Natural killer cell treated with Interleukin-12 subunit alpha and Interleukin-12 subunit beta and Interleukin-15 and Interleukin-18, amount 100 ng/mL, for 72 hours (primary cell): ENCODE measurements around the gene C1orf210. TPM values are rescaled to one million over a fixed set of nuclear protein-coding genes. Genes with fewer than 3 reads are reported as not detected.

Experiments used
- ATAC-seq, 2 donors: fragments of 150-1000 bp; cut with Tn5 transposase in 1 of 2; sonication (Bioruptor Pico), chemical (Tn5 transposase) in 1 of 2; 2 replicates each; pipeline ENCODE4 v1.10.0; 2021
- DNase-seq: peaks from one replicate; pipeline ENCODE4 v3.0.0; 2022; ENCODE audit warnings: low spot score
- H3K27ac Mint-ChIP-seq, 2 donors: 1 replicate in 1 of 2; 2 replicates in 1 of 2; pipeline ENCODE4 v1.8.0; 2022; ENCODE audit warnings: mixed read lengths in 2 of 2, mild to moderate bottlenecking in 1 of 2, moderate library complexity in 1 of 2
- H3K27me3 Mint-ChIP-seq, 2 donors: 1 replicate in 1 of 2; 2 replicates in 1 of 2; pipeline ENCODE4 v1.8.0; 2022; ENCODE audit warnings: mixed read lengths in 2 of 2
- H3K36me3 Mint-ChIP-seq: one replicate; pipeline ENCODE4 v1.8.0; 2022; ENCODE audit warnings: mixed read lengths
- H3K4me1 Mint-ChIP-seq, 2 donors: 1 replicate in 1 of 2; 2 replicates in 1 of 2; pipeline ENCODE4 v1.8.0; 2022; ENCODE audit warnings: low read depth in 2 of 2, mixed read lengths in 2 of 2, mild to moderate bottlenecking in 1 of 2
- H3K4me3 Mint-ChIP-seq: one replicate; pipeline ENCODE4 v1.8.0; 2022; ENCODE audit warnings: mixed read lengths
- H3K9me3 Mint-ChIP-seq: 2 replicates; pipeline ENCODE4 v1.8.0; 2022; ENCODE audit warnings: mixed read lengths
- total RNA-seq, 2 donors: library from RNA; stranded (reverse); gene quantifications; one replicate each; pipeline ENCODE4 v1.2.3, GENCODE V29; 2022

The C1orf210 gene
- total RNA-seq, 2 donors from 2014 or later = not detected

GRCh38 chr1:43306688-43307457 is 21.5 kb upstream of the C1orf210 start:
- DNase-seq (no peak), ATAC-seq (no peak)
- H3K27me3 Mint-ChIP-seq = no peaks in the 10 kb centered on the region
- H3K9me3 Mint-ChIP-seq = no peaks in the 10 kb centered on the region
- H3K4me1 Mint-ChIP-seq = peaks cover 0 to 5% of the 10 kb centered on the region in 2 donors
- no peak overlapping the region for H3K4me3 Mint-ChIP-seq
- H3K36me3 Mint-ChIP-seq = no peaks in the 10 kb centered on the region
- H3K27ac Mint-ChIP-seq = no peak overlapping the region

DNA sequence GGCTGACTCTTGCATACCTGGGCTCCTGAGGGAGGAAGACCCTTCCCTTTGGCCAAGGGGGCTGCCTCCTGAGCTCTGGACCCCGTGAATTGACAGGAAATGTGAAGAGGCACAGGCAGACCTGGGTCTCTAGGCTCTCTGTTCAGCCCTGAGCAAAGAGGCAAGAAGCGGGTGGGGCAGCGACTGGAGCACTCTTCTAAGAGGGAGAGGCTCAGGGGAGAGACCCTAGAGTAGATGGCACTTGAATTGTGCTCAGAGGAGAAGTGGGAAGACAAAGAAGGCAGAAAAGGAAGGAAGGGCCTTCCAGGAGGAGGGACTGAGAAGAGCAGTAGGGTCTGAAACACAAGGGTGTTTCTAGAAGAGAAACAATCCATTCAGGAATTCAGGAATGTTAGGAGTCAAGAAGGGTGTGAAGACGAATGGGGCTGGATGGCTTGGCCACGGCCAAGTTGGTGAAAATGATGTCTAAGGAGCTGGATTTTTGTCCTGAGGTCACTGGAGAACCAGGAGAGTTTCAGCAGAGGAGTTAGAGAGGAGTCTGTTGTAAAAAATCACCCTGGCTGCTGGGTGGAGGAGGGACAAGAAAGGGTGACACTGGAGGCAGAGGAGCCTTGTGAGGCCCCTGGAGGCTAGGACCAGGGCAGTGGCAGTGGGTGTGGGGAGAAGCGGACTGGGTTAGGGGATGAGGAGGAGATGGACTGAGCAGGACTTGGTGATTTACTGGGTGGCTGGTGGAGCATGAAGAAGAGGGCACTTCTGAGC is 20.7 kb upstream of the C1orf210 start:
- Mint-ChIP-seq H3K4me1 (peaks cover 0 to 6% of the 10 kb centered on the region in 2 donors), H3K27me3 (no peaks in the 10 kb centered on the region), H3K27ac (no peak overlapping the region), H3K36me3 (no peaks in the 10 kb centered on the region), H3K9me3 (no peaks in the 10 kb centered on the region), H3K4me3 (no peak overlapping the region)
- ATAC-seq = no peak
- no peak for DNase-seq

DNA sequence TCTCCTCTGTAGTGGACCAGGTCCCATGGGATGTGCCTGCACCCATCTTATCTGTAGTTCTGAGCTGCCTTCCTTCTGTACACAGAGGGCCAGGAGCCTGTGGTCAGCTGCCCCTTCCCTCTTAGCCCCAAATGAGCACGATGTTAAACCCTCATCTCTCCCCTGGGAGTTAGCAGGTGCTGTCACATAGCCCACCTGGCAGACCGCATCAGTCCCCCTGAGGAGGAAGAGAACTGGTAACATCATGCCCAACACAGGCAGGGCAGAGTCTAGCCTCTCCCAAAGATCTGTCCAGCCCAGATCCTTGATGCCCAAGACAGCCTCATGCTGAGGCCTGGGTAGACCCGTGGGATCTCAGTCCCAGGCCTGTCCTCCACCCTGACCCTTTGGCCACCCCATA is 20.1 kb upstream of the C1orf210 start:
- Mint-ChIP-seq H3K27me3 (no peaks in the 10 kb centered on the region), H3K4me3 (no peak overlapping the region), H3K36me3 (no peaks in the 10 kb centered on the region), H3K27ac (no peak overlapping the region), H3K4me1 (peaks cover 0 to 10% of the 10 kb centered on the region in 2 donors), H3K9me3 (no peaks in the 10 kb centered on the region)
- ATAC-seq (no peak), DNase-seq (no peak)

- Mint-ChIP-seq H3K4me1 (peaks cover 0 to 10% of the 10 kb centered on the region in 2 donors), H3K36me3 (no peaks in the 10 kb centered on the region), H3K4me3 (no peak overlapping the region), H3K27ac (no peak overlapping the region), H3K9me3 (no peaks in the 10 kb centered on the region), H3K27me3 (no peaks in the 10 kb centered on the region)
- no peak for DNase-seq
- ATAC-seq = no peak
These were observed 19.5 kb upstream of the C1orf210 start for GRCh38 chr1:43304771-43305300.

DNA sequence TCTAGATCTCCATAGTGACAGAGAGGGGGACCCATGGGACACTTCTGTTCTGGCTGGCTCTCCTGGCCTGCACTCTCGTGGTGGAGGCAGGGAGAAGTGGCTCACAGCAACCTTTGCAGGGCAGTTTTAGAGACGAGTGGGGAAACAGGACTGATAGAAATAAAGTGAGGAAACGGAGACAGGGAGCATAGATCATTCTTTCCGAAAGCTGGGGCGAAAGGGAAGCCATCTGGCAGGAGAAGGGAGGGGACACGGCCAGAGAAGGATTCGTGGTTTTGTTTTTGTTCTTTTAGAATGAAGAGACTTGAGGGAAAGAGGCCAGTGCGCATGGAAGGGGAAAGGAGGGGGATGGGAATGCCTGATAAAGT is 18.9 kb upstream of the C1orf210 start:
- no peak overlapping the region for H3K27ac Mint-ChIP-seq
- H3K4me1 Mint-ChIP-seq = peaks cover 0 to 10% of the 10 kb centered on the region in 2 donors
- H3K36me3 Mint-ChIP-seq = no peaks in the 10 kb centered on the region
- no peaks in the 10 kb centered on the region for H3K9me3 Mint-ChIP-seq
- no peaks in the 10 kb centered on the region for H3K27me3 Mint-ChIP-seq
- DNase-seq (no peak), ATAC-seq (no peak)
- H3K4me3 Mint-ChIP-seq = no peak overlapping the region

GRCh38 chr1:43303471-43304313 is 18.3 kb upstream of the C1orf210 start:
- no peak overlapping the region for H3K27ac Mint-ChIP-seq
- H3K9me3 Mint-ChIP-seq = no peaks in the 10 kb centered on the region
- H3K36me3 Mint-ChIP-seq = no peaks in the 10 kb centered on the region

GRCh38 chr1:43302721-43303470 is 17.5 kb upstream of the C1orf210 start:
- no peak for ATAC-seq
- Mint-ChIP-seq H3K36me3 (no peaks in the 10 kb centered on the region), H3K9me3 (no peaks in the 10 kb centered on the region), H3K27me3 (no peaks in the 10 kb centered on the region), H3K27ac (no peak overlapping the region), H3K4me3 (no peak overlapping the region), H3K4me1 (peaks cover 0 to 10% of the 10 kb centered on the region in 2 donors)
- no peak for DNase-seq

More at GRCh38 chr1:43303471-43304313, 18.3 kb upstream of the C1orf210 start:
- ATAC-seq = no peak
- peaks cover 0 to 10% of the 10 kb centered on the region in 2 donors for H3K4me1 Mint-ChIP-seq
- no peaks in the 10 kb centered on the region for H3K27me3 Mint-ChIP-seq
- DNase-seq = no peak
- H3K4me3 Mint-ChIP-seq = no peak overlapping the region

GRCh38 chr1:43302201-43302600 is 16.8 kb upstream of the C1orf210 start:
- H3K4me3 Mint-ChIP-seq = no peak overlapping the region
- H3K27me3 Mint-ChIP-seq = no peaks in the 10 kb centered on the region
- H3K36me3 Mint-ChIP-seq = no peaks in the 10 kb centered on the region
- H3K9me3 Mint-ChIP-seq = no peaks in the 10 kb centered on the region
- H3K4me1 Mint-ChIP-seq = peaks cover 0 to 10% of the 10 kb centered on the region in 2 donors
- DNase-seq (no peak), ATAC-seq (no peak)
- no peak overlapping the region for H3K27ac Mint-ChIP-seq

DNA sequence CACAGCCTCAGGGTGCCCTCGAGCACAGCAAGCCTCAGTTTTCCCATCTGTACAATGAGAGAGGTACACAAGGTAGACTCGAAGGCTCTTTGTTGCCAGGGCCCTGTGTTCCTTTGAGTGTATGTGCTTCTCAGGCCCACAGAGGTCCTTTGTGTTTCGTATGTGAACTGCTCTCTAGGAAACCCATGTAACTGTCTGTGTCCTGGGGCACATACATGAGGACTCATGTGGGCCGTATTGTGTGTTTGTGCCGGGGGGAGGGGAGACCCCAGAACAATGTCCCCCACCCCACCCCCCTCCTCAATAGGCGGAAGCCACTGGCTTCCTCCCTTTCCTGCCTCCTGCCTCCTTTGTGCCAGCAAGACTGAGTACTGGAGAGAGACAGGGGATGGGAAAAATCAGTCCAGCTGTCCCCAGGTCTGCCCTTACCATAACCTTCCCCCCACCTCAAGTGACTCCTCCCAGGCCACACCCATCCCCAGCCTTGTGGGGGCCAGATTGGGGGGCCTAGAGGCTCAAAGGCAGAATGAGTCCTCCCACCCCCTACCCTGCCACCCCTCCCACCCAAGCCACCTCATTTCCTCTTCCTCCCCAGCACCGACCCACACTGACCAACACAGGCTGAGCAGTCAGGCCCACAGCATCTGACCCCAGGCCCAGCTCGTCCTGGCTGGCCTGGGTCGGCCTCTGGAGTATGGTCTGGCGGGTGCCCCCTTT is 15.2 kb upstream of the C1orf210 start, which contains the start of gene TIE1:
Gene TIE1, plus strand, starts transcription at position 605 of the 717 bp plus-strand sequence. Its CDS starts 90 bp downstream, at position 695.
- DNase-seq (no peak), ATAC-seq (peak; percentile 47 to 52)
- Mint-ChIP-seq H3K9me3 (no peaks in the 10 kb centered on the region), H3K27me3 (no peaks in the 10 kb centered on the region), H3K4me1 (peaks cover 5 to 13% of the 10 kb centered on the region in 2 donors), H3K36me3 (no peaks in the 10 kb centered on the region), H3K4me3 (peak within 1 kb of the TSS; percentile 51), H3K27ac (peak within 1 kb of the TSS; percentile 46 to 80)

GRCh38 chr1:43299101-43299500 is 13.7 kb upstream of the C1orf210 start:
- ATAC-seq (no peak), DNase-seq (no peak)
- Mint-ChIP-seq H3K36me3 (no peaks in the 10 kb centered on the region), H3K27ac (no peak overlapping the region), H3K4me1 (peaks cover 6 to 14% of the 10 kb centered on the region in 2 donors), H3K4me3 (no peak overlapping the region), H3K27me3 (no peaks in the 10 kb centered on the region), H3K9me3 (no peaks in the 10 kb centered on the region)

GRCh38 chr1:43298055-43298454 is 12.7 kb upstream of the C1orf210 start:
- H3K4me1 Mint-ChIP-seq = peaks cover 6 to 14% of the 10 kb centered on the region in 2 donors
- no peak overlapping the region for H3K27ac Mint-ChIP-seq
- no peaks in the 10 kb centered on the region for H3K9me3 Mint-ChIP-seq
- no peak overlapping the region for H3K4me3 Mint-ChIP-seq
- H3K36me3 Mint-ChIP-seq = no peaks in the 10 kb centered on the region
- DNase-seq (no peak), ATAC-seq (no peak)
- no peaks in the 10 kb centered on the region for H3K27me3 Mint-ChIP-seq

GRCh38 chr1:43296207-43296606 is 10.8 kb upstream of the C1orf210 start:
- peaks cover 6 to 9% of the 10 kb centered on the region in 2 donors for H3K4me1 Mint-ChIP-seq
- no peaks in the 10 kb centered on the region for H3K36me3 Mint-ChIP-seq
- DNase-seq (no peak), ATAC-seq (no peak)
- H3K27ac Mint-ChIP-seq = peak overlapping the region in 1 of 2 donors; percentile 56
- H3K4me3 Mint-ChIP-seq = no peak overlapping the region
- H3K9me3 Mint-ChIP-seq = no peaks in the 10 kb centered on the region
- H3K27me3 Mint-ChIP-seq = no peaks in the 10 kb centered on the region
